K562 (cell line): ENCODE data around the gene ANO7. TPM values are rescaled to one million over a fixed set of nuclear protein-coding genes. Genes with fewer than 3 reads are reported as not detected.

Experiments
- ATAC-seq: fragments of 200-7000 bp; cut with Tn5 transposase; 3 replicates; pipeline ENCODE4 v1.9.1; 2020; ENCODE audit warnings: moderate library complexity
- BruUV-seq: library from RNA; stranded (reverse); fragments of 400-500 nt; replicated peaks from 2 replicates; lab custom pipeline; 2021; lab: Mats Ljungman, UMichigan
- CTCF ChIA-PET: fragments of 300-600 bp; formaldehyde crosslinking; extraction: SDS; loops from one replicate; lab custom pipeline; 2021; ENCODE audit warnings: low intra/inter-chr PET ratio; lab: Yijun Ruan, JAX
- POLR2A ChIA-PET: fragments of 300-600, 350-650 bp; sonication (Branson Sonifier 250); formaldehyde crosslinking; extraction: SDS; loops from one replicate; lab custom pipeline; 2021; ENCODE audit warnings: antibody characterized with exemption, inconsistent platforms; lab: Yijun Ruan, JAX
- DNase-seq, 4 experiments: peaks; one replicate each; pipeline versions ENCODE4 v3.0.0 to v3.0.0-alpha.2; 2011 to 2018; ENCODE audit warnings: low spot score in 3 of 4, mixed read lengths in 3 of 4; ENCODE audit errors: extremely low read depth in 1 of 4
- FAIRE-seq: peaks from 2 replicates; lab custom pipeline; 2011; peaks lifted over from hg19 to GRCh38; lab: Jason Lieb, UNC
- H2AFZ ChIP-seq: 2 replicates; pipeline ENCODE4 v1.6.0; 2011; ENCODE audit warnings: low read depth, low read length, control low read depth, inconsistent platforms
- H3K27ac ChIP-seq: fragments of 200-600 bp; 3 replicates; pipeline ENCODE4 v1.8.0; 2011; ENCODE audit warnings: low read depth, mild to moderate bottlenecking, control low read depth, inconsistent platforms, low read length, moderate library complexity, mixed read lengths; ENCODE audit errors: extremely low read depth
- H3K27me3 ChIP-seq, 2 experiments: fragments of 300-600 bp in 1 of 2; 2 replicates in 1 of 2; 3 replicates in 1 of 2; pipeline versions ENCODE4 v1.6.0 to v1.8.0; 2011; ENCODE audit warnings: inconsistent platforms in 2 of 2, low read length in 2 of 2, mild to moderate bottlenecking in 1 of 2, mixed read lengths in 1 of 2, moderate library complexity in 1 of 2; ENCODE audit not compliant: control insufficient read depth in 2 of 2, insufficient read depth in 2 of 2
- H3K36me3 ChIP-seq: fragments of 300-600 bp; 3 replicates; pipeline ENCODE4 v1.8.0; 2011; ENCODE audit warnings: mild to moderate bottlenecking, low read length, inconsistent platforms; ENCODE audit not compliant: control insufficient read depth, insufficient read depth
- H3K4me1 ChIP-seq, 2 experiments: fragments of 200-600 bp in 1 of 2; replicated peaks in 1 of 2; 2 replicates in 1 of 2; 3 replicates in 1 of 2; pipeline versions ENCODE4 v1.5.1 to v1.8.0; 2011; ENCODE audit warnings: inconsistent platforms in 2 of 2, low read length in 2 of 2, mild to moderate bottlenecking in 1 of 2, mixed read lengths in 1 of 2, moderate library complexity in 1 of 2; ENCODE audit not compliant: control insufficient read depth in 2 of 2, insufficient read depth in 2 of 2
- H3K4me2 ChIP-seq: 2 replicates; pipeline ENCODE4 v1.6.1; 2011; ENCODE audit warnings: low read length, control low read depth, inconsistent platforms, mixed read lengths; ENCODE audit not compliant: insufficient read depth
- H3K4me3 ChIP-seq: fragments of 200-600 bp; sonication (generic), shearing (Covaris generic); 2 replicates; pipeline ENCODE4 v1.5.1; 2016; ENCODE audit warnings: control low read depth, inconsistent platforms
- H3K79me2 ChIP-seq: fragments of 200-600 bp; 3 replicates; pipeline ENCODE4 v1.8.0; 2011; ENCODE audit warnings: low read length, inconsistent platforms; ENCODE audit not compliant: control insufficient read depth, insufficient read depth
- H3K9ac ChIP-seq, 2 experiments: 2 replicates each; pipeline versions ENCODE4 v1.6.0 to v1.6.1; 2011; ENCODE audit warnings: low read depth in 2 of 2, low read length in 2 of 2, control low read depth in 1 of 2, inconsistent platforms in 1 of 2, mild to moderate bottlenecking in 1 of 2, mixed read lengths in 1 of 2; ENCODE audit not compliant: insufficient read depth in 1 of 2
- H3K9me1 ChIP-seq: one replicate; pipeline ENCODE4 v1.6.0; 2011; ENCODE audit warnings: inconsistent platforms, mild to moderate bottlenecking, low read length, moderate library complexity; ENCODE audit not compliant: control insufficient read depth, insufficient read depth
- H3K9me3 ChIP-seq: replicated peaks from 2 replicates; pipeline ENCODE4 v1.5.1; 2011; ENCODE audit warnings: low read depth, low read length, inconsistent platforms; ENCODE audit not compliant: control insufficient read depth, insufficient read depth
- H4K20me1 ChIP-seq: replicated peaks from 2 replicates; pipeline ENCODE4 v1.6.1; 2011; ENCODE audit warnings: low read length, inconsistent platforms, mixed read lengths; ENCODE audit not compliant: control insufficient read depth, insufficient read depth
- CHD2 ChIP-seq: IDR thresholded peaks from 2 replicates; pipeline ENCODE4 v1.6.1; 2011; ENCODE audit warnings: low read depth, low read length
- CHD4 ChIP-seq: fragments of 200-600 bp; sonication (generic); IDR thresholded peaks from 3 replicates; pipeline ENCODE4 v1.6.1; 2012; ENCODE audit warnings: low read depth, mild to moderate bottlenecking, mixed read lengths, low read length, inconsistent platforms; ENCODE audit not compliant: insufficient read depth, insufficient replicate concordance, poor library complexity, severe bottlenecking
- DLX4 ChIP-seq: fragments of 250-450 bp; sonication (Bioruptor Pico); IDR thresholded peaks from 2 replicates; pipeline ENCODE4 v1.6.1; 2021; ENCODE audit warnings: mild to moderate bottlenecking
- HBP1 ChIP-seq: fragments of 450-650 bp; formaldehyde crosslinking; IDR thresholded peaks from 2 replicates; pipeline ENCODE4 v1.4.0; 2022; ENCODE audit warnings: missing genetic modification characterization
- MAZ ChIP-seq, 2 experiments: fragments of 450-650 bp in 1 of 2; sonication (generic) in 1 of 2; formaldehyde crosslinking; IDR thresholded peaks in 1 of 2; conservative IDR thresholded peaks in 1 of 2; 2 replicates each; pipeline versions ENCODE4 v1.4.0 to v1.5.0; 2020; ENCODE audit warnings: mild to moderate bottlenecking in 1 of 2, missing genetic modification reagents in 1 of 2
- PRDM10 ChIP-seq: fragments of 450-650 bp; IDR thresholded peaks from 2 replicates; pipeline ENCODE4 v1.6.1; 2018; ENCODE audit not compliant: partially characterized antibody
- SMAD2 ChIP-seq: fragments of 150-350 bp; IDR thresholded peaks from 2 replicates; pipeline ENCODE4 v1.6.1; 2014; ENCODE audit warnings: low read depth, mild to moderate bottlenecking, low read length
- ZNF24 ChIP-seq: fragments of 450-650 bp; IDR thresholded peaks from 2 replicates; pipeline ENCODE4 v1.6.1; 2016
- ZNF586 ChIP-seq: fragments of 450-650 bp; formaldehyde crosslinking; conservative IDR thresholded peaks from 2 replicates; pipeline ENCODE4 v1.4.0; 2020; ENCODE audit warnings: mild to moderate bottlenecking, moderate library complexity
- WGBS: fragments of 100-300 bp; shearing (Covaris generic); methylation state at CpG from one replicate; pipeline ENCODE4 v1.1.6; 2016; ENCODE audit warnings: low coverage, mixed read lengths; ENCODE audit not compliant: insufficient coverage; ENCODE audit errors: missing lambda C conversion rate; 5-methylcytosine and 5-hydroxymethylcytosine counted together
- in situ Hi-C: fragments of 300-500 bp; cut with MboI; formaldehyde crosslinking; loops from 4 replicates; pipeline ENCODE4 v1.15.0; 2018; ENCODE audit warnings: inconsistent platforms, mixed read lengths
- intact Hi-C: fragments of 100-400 bp; cut with micrococcal nuclease; formaldehyde crosslinking; loops from 2 replicates; pipeline ENCODE4 v1.14.2; 2022
- polyA plus RNA-seq, 8 experiments: library from polyadenylated mRNA; depleted of rRNA in 4 of 8; stranded (reverse) in 5 of 8; unstranded in 3 of 8; fragments of >200 nt; fragmentation: Nextera tagmentation in 2 of 8; fragmentation: Illumina TruSeq in 1 of 8; extraction: Ambion mirVana in 2 of 8; extraction: Trizol in 1 of 8; gene quantifications; 2 replicates each; pipeline versions ENCODE4 v1.2.1 to v1.2.3, GENCODE V29; 2011 to 2014; ENCODE audit warnings: inconsistent platforms in 1 of 8, missing spikeins in 1 of 8
- total RNA-seq, 7 experiments: library from RNA; depleted of rRNA in 6 of 7; stranded (reverse); fragments of >200 nt in 6 of 7; fragmentation: Illumina TruSeq in 2 of 7; extraction: Trizol in 2 of 7; gene quantifications; 2 replicates each; pipeline versions ENCODE4 v1.2.1 to v1.2.3, GENCODE V29; 2011 to 2021; ENCODE audit warnings: low replicate concordance in 1 of 7

Gene ANO7
- total and polyA plus RNA-seq, 9 of the 15 experiments (the other 6 are each of a cell fraction or from before 2014, with no cell fraction given), result 0.28 to 5.1 (median 1.1) TPM

GRCh38 chr2:241161646-241162281, 26.7 kb upstream of the ANO7 start:
- Histone ChIP-seq H3K36me3 (peaks cover 54% of the 10 kb centered on the region; the same call in 2 of the 3 replicates), H3K9me1 (no peaks in the 10 kb centered on the region), H3K27me3 (no peaks in the 10 kb centered on the region), H2AFZ (no peak overlapping the region), H3K4me3 (no peak overlapping the region), H3K4me2 (no peak overlapping the region), H3K79me2 (no peaks in the 10 kb centered on the region), H4K20me1 (peaks cover 5% of the 10 kb centered on the region; the same call in 1 of the 2 replicates), H3K27ac (no peak overlapping the region), H3K9me3 (no peaks in the 10 kb centered on the region), H3K4me1 (no peaks in the 10 kb centered on the region), H3K9ac (no peak overlapping the region)
- no TSS peak for BruUV-seq
- in situ Hi-C loops (no loop called here), intact Hi-C loops (no loop called here)
- ATAC-seq, result no peak
- WGBS, result 62% methylated on average over 6 of the region's 9 CpGs
- no peak for TF ChIP-seq DLX4
- TF ChIP-seq ZNF24, result no peak
- no peak for TF ChIP-seq PRDM10
- no peak for TF ChIP-seq MAZ (CRISPR knock-in tag; conservative IDR thresholded peaks at IDR 0.05 in 1 of 2, IDR thresholded peaks at IDR 0.05 in 1 of 2)
- no peak for TF ChIP-seq ZNF586
- no peak for TF ChIP-seq CHD2
- TF ChIP-seq HBP1 (CRISPR knock-in tag), result no peak
- no peak for TF ChIP-seq SMAD2
- no peak for TF ChIP-seq CHD4
- DNase-seq, result no peak
- FAIRE-seq, result no peak
- CTCF ChIA-PET, result no interaction called here
- POLR2A ChIA-PET, result no interaction called here
